ENCODE results near the gene ABI3BP. TPM values are rescaled to one million over a fixed set of nuclear protein-coding genes. Genes with fewer than 3 reads are reported as not detected.

Gene ABI3BP
- polyA plus RNA-seq, 1 of the 3 experiments (the other 2 are of a cell fraction), result 8.4 TPM

DNA sequence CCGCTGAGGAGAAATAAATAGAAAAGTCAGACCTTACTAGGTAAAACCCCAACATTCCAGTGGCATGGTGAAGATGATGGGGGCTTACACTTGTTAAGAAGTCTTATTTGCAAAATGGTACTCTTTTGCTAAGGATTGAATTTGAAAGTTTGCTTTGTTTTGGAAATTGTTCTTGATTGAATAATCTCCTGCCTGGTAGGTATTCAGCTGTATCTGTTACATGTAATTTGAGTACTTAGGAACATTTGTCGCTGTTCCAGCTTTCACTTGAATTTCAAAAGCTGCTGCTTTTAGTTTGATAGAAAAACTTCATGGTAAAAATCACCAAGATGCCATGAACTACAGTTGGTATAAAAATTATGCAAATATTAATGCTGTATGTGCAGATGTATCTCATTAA lies 239.4 kb downstream of the ABI3BP start:
- Histone ChIP-seq H3K4me2 (no peak overlapping the region), H3K4me3 (ENCODE audit: low read depth in 2 of 2, low read length in 1 of 2) (no peak overlapping the region), H3K36me3 (replicated peaks in 1 of 2; ENCODE audit: control insufficient read depth in 1 of 2, insufficient read depth in 2 of 2, low read length in 1 of 2) (peaks cover 54 to 62% of the 10 kb centered on the region in 2 experiments), H4K20me1 (ENCODE audit: insufficient read depth) (no peaks in the 10 kb centered on the region), H3K27me3 (ENCODE audit: insufficient read depth) (no peaks in the 10 kb centered on the region), H3K9me3 (no peaks in the 10 kb centered on the region), H3K79me2 (ENCODE audit: insufficient read depth) (no peaks in the 10 kb centered on the region), H2AFZ (ENCODE audit: low read depth) (no peak overlapping the region), H3K9me2 (no peaks in the 10 kb centered on the region), H3F3A (replicated peaks; ENCODE audit: insufficient read depth) (peaks cover 24% of the 10 kb centered on the region), H3K4me1 (ENCODE audit: control insufficient read depth in 1 of 2, insufficient read depth in 2 of 2, low read depth in 1 of 2, low read length in 1 of 2) (no peaks in the 10 kb centered on the region; a peak in 1 of 4 replicates), H3K27ac (ENCODE audit: low read depth in 2 of 2, low read length in 1 of 2) (no peak overlapping the region), H3K9ac (no peak overlapping the region)
- ChIA-PET POLR2A (no interaction called here), CTCF (interaction anchor here (1.5 to 2.9 kb wide), 3 partner anchors 13 to 442 kb away, joined by 3 to 15 read pairs (median 5); no protein-coding TSS in a partner anchor)
- no peak for DNase-seq
- 94% methylated on average over 2 of the region's 2 CpGs for WGBS (ENCODE audit: low lambda C conversion rate)
- TF ChIP-seq, protein P1, sequence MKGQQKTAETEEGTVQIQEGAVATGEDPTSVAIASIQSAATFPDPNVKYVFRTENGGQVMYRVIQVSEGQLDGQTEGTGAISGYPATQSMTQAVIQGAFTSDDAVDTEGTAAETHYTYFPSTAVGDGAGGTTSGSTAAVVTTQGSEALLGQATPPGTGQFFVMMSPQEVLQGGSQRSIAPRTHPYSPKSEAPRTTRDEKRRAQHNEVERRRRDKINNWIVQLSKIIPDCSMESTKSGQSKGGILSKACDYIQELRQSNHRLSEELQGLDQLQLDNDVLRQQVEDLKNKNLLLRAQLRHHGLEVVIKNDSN (IDR thresholded peaks at IDR 0.05; ENCODE audit: borderline replicate concordance, low read depth), result no peak
- TF ChIP-seq EZH2phosphoT487 (IDR thresholded peaks at IDR 0.05; ENCODE audit: borderline replicate concordance, low read depth) (no peak), MXI1 (IDR thresholded peaks at IDR 0.05; ENCODE audit: low read depth, low read length) (no peak), FOSL2 (IDR thresholded peaks at IDR 0.05; ENCODE audit: borderline replicate concordance, low read depth) (no peak), RCOR1 (IDR thresholded peaks at IDR 0.05; ENCODE audit: low read length) (no peak), RXRA (IDR thresholded peaks at IDR 0.05; ENCODE audit: borderline replicate concordance, low read depth) (no peak), NRF1 (IDR thresholded peaks at IDR 0.05; ENCODE audit: low read depth, low read length) (no peak), PBX3 (IDR thresholded peaks at IDR 0.05) (no peak), ZBTB33 (IDR thresholded peaks at IDR 0.05; ENCODE audit: borderline replicate concordance, low read depth) (no peak), REST (IDR thresholded peaks at IDR 0.05; ENCODE audit: low read depth, low read length) (no peak), GABPA (IDR thresholded peaks at IDR 0.05; ENCODE audit: low read depth) (no peak), RFX5 (IDR thresholded peaks at IDR 0.05; ENCODE audit: low read length) (no peak), GATA2 (CRISPR knock-in tag; IDR thresholded peaks at IDR 0.05) (no peak), ELF1 (IDR thresholded peaks at IDR 0.05) (no peak)
- TF ChIP-seq, protein P2, sequence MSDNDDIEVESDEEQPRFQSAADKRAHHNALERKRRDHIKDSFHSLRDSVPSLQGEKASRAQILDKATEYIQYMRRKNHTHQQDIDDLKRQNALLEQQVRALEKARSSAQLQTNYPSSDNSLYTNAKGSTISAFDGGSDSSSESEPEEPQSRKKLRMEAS (IDR thresholded peaks at IDR 0.05; ENCODE audit: low read depth), result no peak
